Lung (tissue), 12 donors: ENCODE measurements around the gene SPAG9. TPM values are rescaled to one million over a fixed set of nuclear protein-coding genes. Genes with fewer than 3 reads are reported as not detected.

Experiments used
- ATAC-seq: fragments of 200-7000 bp; cut with Tn5 transposase; one replicate; pipeline ENCODE4 v1.9.1; 2020; ENCODE audit warnings: moderate number of reproducible peaks; ENCODE audit not compliant: insufficient read depth, low FRiP score
- DNase-seq, 3 donors: peaks; one replicate each; pipeline ENCODE4 v3.0.0-alpha.2; 2013 to 2017
- H3K27ac ChIP-seq, 2 donors: one replicate each; pipeline ENCODE4 v1.5.1; 2013; ENCODE audit warnings: mild to moderate bottlenecking in 2 of 2, moderate library complexity in 2 of 2, control low read depth in 1 of 2, inconsistent platforms in 1 of 2, low read depth in 1 of 2, low read length in 1 of 2
- H3K27me3 ChIP-seq, 3 donors: one replicate each; pipeline ENCODE4 v1.5.1; 2013; ENCODE audit warnings: low read length in 2 of 3; ENCODE audit not compliant: control insufficient read depth in 3 of 3, insufficient read depth in 3 of 3
- H3K36me3 ChIP-seq, 4 donors: one replicate each; pipeline ENCODE4 v1.5.1; 2013; ENCODE audit warnings: low read length in 4 of 4, mild to moderate bottlenecking in 1 of 4, moderate library complexity in 1 of 4; ENCODE audit not compliant: control insufficient read depth in 4 of 4, insufficient read depth in 4 of 4
- H3K4me1 ChIP-seq, 5 donors: one replicate each; pipeline ENCODE4 v1.5.1; 2013; ENCODE audit warnings: low read length in 5 of 5, mild to moderate bottlenecking in 2 of 5, moderate library complexity in 1 of 5; ENCODE audit not compliant: control insufficient read depth in 5 of 5, insufficient read depth in 5 of 5
- H3K4me3 ChIP-seq: one replicate; pipeline ENCODE4 v1.5.1; 2013; ENCODE audit warnings: mild to moderate bottlenecking, control low read depth, moderate library complexity
- H3K9ac ChIP-seq, 2 donors: one replicate each; pipeline ENCODE4 v1.5.1; 2013; ENCODE audit warnings: low read length in 2 of 2, control low read depth in 1 of 2; ENCODE audit not compliant: insufficient read depth in 1 of 2
- H3K9me3 ChIP-seq, 4 donors: one replicate each; pipeline ENCODE4 v1.5.1; 2013; ENCODE audit warnings: low read length in 3 of 4, mild to moderate bottlenecking in 1 of 4, moderate library complexity in 1 of 4; ENCODE audit not compliant: control insufficient read depth in 4 of 4, insufficient read depth in 3 of 4
- WGBS, 2 donors: extraction: QIAGEN DNeasy Blood & Tissue Kit; methylation state at CpG; one replicate each; pipeline ENCODE4 v1.1.7; 2013; 5-methylcytosine and 5-hydroxymethylcytosine counted together
- polyA plus RNA-seq, 2 donors: library from polyadenylated mRNA; stranded (reverse); fragments of 200-250 nt; gene quantifications; one replicate each; pipeline ENCODE4 v1.2.1, GENCODE V29; 2013
- total RNA-seq, 2 donors: library from RNA; depleted of rRNA in 1 of 2; stranded (reverse); fragments of >200 nt in 1 of 2; gene quantifications; one replicate each; pipeline ENCODE4 v1.2.1, GENCODE V29; 2014 to 2021
- TF ChIP-seq, protein P1 (sequence below): IDR thresholded peaks from 2 replicates; pipeline ENCODE4 v1.5.1; 2012; ENCODE audit warnings: mild to moderate bottlenecking; ENCODE audit errors: control extremely low read depth, extremely low read depth
- donor health status: control.
- donor health status: control.
- donor health status: Bipolar disorder and iron deficiency.
- donor health status: healthy.
- donor health status: DM: yes; HTN: yes; CAD: no.

The SPAG9 gene
- total and polyA plus RNA-seq, 4 donors, result 37.2 to 174 (median 75.2) TPM

DNA sequence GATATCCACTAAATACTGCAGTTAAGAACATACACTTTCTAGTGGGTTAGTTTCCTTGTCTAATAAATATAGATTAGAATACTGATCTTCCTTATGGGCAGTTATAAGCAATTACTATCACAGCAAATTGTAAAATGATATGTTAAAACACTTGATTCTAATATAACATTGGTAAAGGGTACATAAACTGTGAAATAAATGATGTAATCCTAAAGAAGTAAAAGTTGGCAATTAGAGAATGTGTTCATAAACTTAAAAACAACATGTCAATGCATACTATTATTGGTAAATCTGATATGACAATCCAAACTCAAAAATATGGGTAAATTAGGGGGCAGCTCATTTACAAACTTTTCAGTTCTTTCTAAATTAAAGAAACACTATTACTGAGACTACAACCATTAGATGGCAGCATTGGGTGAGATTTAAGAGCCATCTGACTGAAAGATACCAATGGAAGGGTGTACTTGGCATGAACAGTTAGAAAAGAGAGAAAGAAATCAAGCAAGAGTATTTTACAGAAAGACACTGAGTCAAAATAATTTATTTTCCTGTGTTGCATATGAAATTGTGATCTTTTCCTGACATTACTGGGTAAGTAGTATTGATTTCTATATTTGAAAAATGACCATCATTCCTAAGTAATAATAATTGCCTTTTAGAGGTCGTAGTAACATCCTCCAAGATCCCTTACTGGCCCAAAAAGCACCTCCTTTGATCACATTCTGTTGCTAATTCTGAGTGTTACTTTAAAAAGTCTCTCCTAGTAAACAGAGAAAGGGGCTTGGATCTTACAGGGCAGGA is 119.6 kb downstream of the SPAG9 start:
- peaks cover 11 to 48% (median 31%) of the 10 kb centered on the region in 4 donors for H3K36me3 ChIP-seq
- H3K27me3 ChIP-seq, result no peaks in the 10 kb centered on the region

DNA sequence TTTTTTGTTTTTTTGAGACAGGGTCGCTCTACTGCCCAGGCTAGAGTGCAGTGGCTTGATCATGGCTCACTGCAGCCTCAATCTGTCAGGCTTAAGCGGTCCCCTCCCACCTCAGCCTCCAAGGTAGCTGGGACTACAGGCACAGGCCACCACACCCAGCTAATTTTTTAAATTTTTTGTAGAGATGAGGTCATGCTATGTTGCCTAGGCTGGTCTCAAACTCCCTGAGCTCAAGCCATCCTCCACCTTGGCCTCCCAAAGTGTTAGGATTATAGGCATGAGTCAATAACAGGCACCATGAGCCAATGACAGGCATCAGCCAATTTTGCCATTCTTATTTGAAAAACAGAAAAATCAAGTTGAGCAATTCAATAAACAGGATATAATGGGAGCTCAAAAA is 125.0 kb downstream of the SPAG9 start:
- Histone ChIP-seq H3K9ac (no peak overlapping the region), H3K27ac (no peak overlapping the region), H3K27me3 (no peaks in the 10 kb centered on the region), H3K36me3 (peaks cover 19 to 59% (median 41%) of the 10 kb centered on the region in 4 donors), H3K4me3 (no peak overlapping the region), H3K9me3 (no peaks in the 10 kb centered on the region), H3K4me1 (no peaks in the 10 kb centered on the region)
- TF ChIP-seq, protein P1, sequence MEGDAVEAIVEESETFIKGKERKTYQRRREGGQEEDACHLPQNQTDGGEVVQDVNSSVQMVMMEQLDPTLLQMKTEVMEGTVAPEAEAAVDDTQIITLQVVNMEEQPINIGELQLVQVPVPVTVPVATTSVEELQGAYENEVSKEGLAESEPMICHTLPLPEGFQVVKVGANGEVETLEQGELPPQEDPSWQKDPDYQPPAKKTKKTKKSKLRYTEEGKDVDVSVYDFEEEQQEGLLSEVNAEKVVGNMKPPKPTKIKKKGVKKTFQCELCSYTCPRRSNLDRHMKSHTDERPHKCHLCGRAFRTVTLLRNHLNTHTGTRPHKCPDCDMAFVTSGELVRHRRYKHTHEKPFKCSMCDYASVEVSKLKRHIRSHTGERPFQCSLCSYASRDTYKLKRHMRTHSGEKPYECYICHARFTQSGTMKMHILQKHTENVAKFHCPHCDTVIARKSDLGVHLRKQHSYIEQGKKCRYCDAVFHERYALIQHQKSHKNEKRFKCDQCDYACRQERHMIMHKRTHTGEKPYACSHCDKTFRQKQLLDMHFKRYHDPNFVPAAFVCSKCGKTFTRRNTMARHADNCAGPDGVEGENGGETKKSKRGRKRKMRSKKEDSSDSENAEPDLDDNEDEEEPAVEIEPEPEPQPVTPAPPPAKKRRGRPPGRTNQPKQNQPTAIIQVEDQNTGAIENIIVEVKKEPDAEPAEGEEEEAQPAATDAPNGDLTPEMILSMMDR, result no peak
- 95 to 100% methylated on average over 2 of the region's 2 CpGs for WGBS, 2 donors
- DNase-seq (no peak), ATAC-seq (no peak)

More for the DNA sequence above, 119.6 kb downstream of the SPAG9 start:
- Histone ChIP-seq H3K4me3 (no peak overlapping the region), H3K9ac (peak overlapping the region in 1 of 2 donors; percentile 27), H3K9me3 (no peaks in the 10 kb centered on the region), H3K27ac (no peak overlapping the region), H3K4me1 (no peaks in the 10 kb centered on the region)
- TF ChIP-seq, protein P1, result peak; percentile 19
- no peak for ATAC-seq
- peak; percentile 14 to 88 (median 84) for DNase-seq
- WGBS, 2 donors, result 98% methylated on average over 1 of the region's 1 CpG

DNA sequence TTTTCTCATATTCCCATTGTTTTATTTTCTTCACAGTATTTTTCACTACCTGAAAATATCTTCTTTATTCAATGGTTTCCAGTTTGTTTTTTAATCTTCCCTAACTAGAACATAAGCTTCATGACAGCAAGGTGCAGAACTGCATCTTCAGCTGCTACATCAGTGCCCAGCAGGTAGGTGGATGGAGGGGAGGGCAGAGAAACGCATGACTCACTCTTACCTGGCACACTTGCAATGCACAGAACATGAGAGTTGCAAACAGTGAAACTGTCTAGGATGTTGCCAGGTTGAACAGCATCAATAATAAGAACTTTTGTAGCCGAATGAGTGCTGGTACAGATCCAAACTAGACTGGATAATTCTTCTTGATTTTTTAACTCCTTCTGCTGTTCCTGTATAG is 127.1 kb downstream of the SPAG9 start:
- Histone ChIP-seq H3K27me3 (no peaks in the 10 kb centered on the region), H3K36me3 (peaks cover 34 to 66% (median 44%) of the 10 kb centered on the region in 4 donors), H3K9ac (no peak overlapping the region), H3K27ac (no peak overlapping the region), H3K4me3 (no peak overlapping the region), H3K4me1 (no peaks in the 10 kb centered on the region), H3K9me3 (no peaks in the 10 kb centered on the region)
- no peak for ATAC-seq
- no peak for DNase-seq
- WGBS, 2 donors, result 78 to 89% methylated on average over 2 of the region's 2 CpGs
- TF ChIP-seq, protein P1, result no peak
